HG03469 (cell line): ENCODE results near the gene STK36.

Experiments used
- ATAC-seq: cut with Tn5 transposase; IDR thresholded peaks from one replicate; pipeline ENCODE4 v1.9.1; 2021; ENCODE audit warnings: mild to moderate bottlenecking, moderate library complexity, moderate number of reproducible peaks; ENCODE audit not compliant: unreplicated experiment

The STK36 gene

GRCh38 chr2:218713922-218714321 lies 42.0 kb downstream of the STK36 start:
- ATAC-seq: no peak

- no peak for ATAC-seq
Observed at GRCh38 chr2:218716070-218716469, 44.2 kb downstream of the STK36 start.

GRCh38 chr2:218717262-218717661 lies 45.4 kb downstream of the STK36 start:
- ATAC-seq: no peak

- ATAC-seq: no peak
Observed at GRCh38 chr2:218718058-218718457, 46.2 kb downstream of the STK36 start.

- no peak for ATAC-seq
Observed at GRCh38 chr2:218719457-218719856, 47.6 kb downstream of the STK36 start.

- no peak for ATAC-seq
Observed at GRCh38 chr2:218720048-218721041, 48.5 kb downstream of the STK36 start.

GRCh38 chr2:218721488-218721887 lies 49.6 kb downstream of the STK36 start:
- ATAC-seq: no peak

- no peak for ATAC-seq
Observed at GRCh38 chr2:218721934-218722333, 50.0 kb downstream of the STK36 start.

GRCh38 chr2:218722419-218722818 lies 50.5 kb downstream of the STK36 start:
- no peak for ATAC-seq

- no peak for ATAC-seq
Observed at GRCh38 chr2:218722876-218723785, 51.2 kb downstream of the STK36 start.

GRCh38 chr2:218726004-218726574 lies 54.2 kb downstream of the STK36 start:
- ATAC-seq: no peak

- no peak for ATAC-seq
Observed at GRCh38 chr2:218727502-218728165, 55.7 kb downstream of the STK36 start.

GRCh38 chr2:218729640-218730039 lies 57.8 kb downstream of the STK36 start:
- no peak for ATAC-seq

- no peak for ATAC-seq
Observed at GRCh38 chr2:218732052-218732760, 60.3 kb downstream of the STK36 start.

- no peak for ATAC-seq
Observed at GRCh38 chr2:218732761-218733158, 60.9 kb downstream of the STK36 start.

- ATAC-seq: no peak
Observed at GRCh38 chr2:218733171-218734021, 61.5 kb downstream of the STK36 start.

GRCh38 chr2:218734190-218734975 lies 62.5 kb downstream of the STK36 start:
- no peak for ATAC-seq

- ATAC-seq: no peak
Observed at GRCh38 chr2:218736531-218736930, 64.6 kb downstream of the STK36 start.
